GM12878 (cell line): ENCODE results near the gene SGCD.

ENCODE experiments used
- CHD4 ChIP-seq: fragments of 200-600 bp; sonication (generic); IDR thresholded peaks from 2 replicates; pipeline ENCODE4 v1.6.1; 2016; ENCODE audit warnings: mild to moderate bottlenecking
- CTCF ChIP-seq, 3 experiments: IDR thresholded peaks in 2 of 3; conservative IDR thresholded peaks in 1 of 3; 2 replicates each; pipeline ENCODE4 v1.5.1; 2011; ENCODE audit warnings: low read depth in 3 of 3, low read length in 3 of 3, mild to moderate bottlenecking in 3 of 3, control low read depth in 2 of 3, moderate library complexity in 2 of 3, inconsistent platforms in 1 of 3, mixed read lengths in 1 of 3; ENCODE audit not compliant: control insufficient read depth in 2 of 3, insufficient read depth in 1 of 3; ENCODE audit errors: extremely low read depth in 1 of 3
- EZH2 ChIP-seq: IDR thresholded peaks from 2 replicates; pipeline ENCODE4 v1.6.1; 2012; ENCODE audit warnings: low read depth, mild to moderate bottlenecking, control low read depth, inconsistent platforms, low read length, borderline replicate concordance; ENCODE audit not compliant: control insufficient read depth
- FOXM1 ChIP-seq: IDR thresholded peaks from 2 replicates; pipeline ENCODE4 v1.6.1; 2012; ENCODE audit warnings: low read depth, mild to moderate bottlenecking, inconsistent platforms, low read length, moderate library complexity
- GATAD2B ChIP-seq: fragments of 450-650 bp; conservative IDR thresholded peaks from 2 replicates; pipeline ENCODE4 v1.6.1; 2017; ENCODE audit warnings: low read depth, mild to moderate bottlenecking, moderate library complexity
- HDGF ChIP-seq: fragments of 450-650 bp; IDR thresholded peaks from 2 replicates; pipeline ENCODE4 v1.6.1; 2016; ENCODE audit warnings: antibody characterized with exemption
- SIN3A ChIP-seq: IDR thresholded peaks from 2 replicates; pipeline ENCODE4 v1.6.1; 2012; ENCODE audit warnings: low read depth, low read length, improper control_type of control experiment
- TF ChIP-seq, protein P1 (sequence below): fragments of 450-650 bp; IDR thresholded peaks from 2 replicates; pipeline ENCODE4 v1.6.1; 2017; ENCODE audit warnings: antibody characterized with exemption, mild to moderate bottlenecking, moderate library complexity

GRCh38 chr5:156474251-156474650, 147.3 kb downstream of the SGCD start:
- TF ChIP-seq CTCF (IDR thresholded peaks at IDR 0.05 in 2 of 3, conservative IDR thresholded peaks at IDR 0.05 in 1 of 3; ENCODE audit: control insufficient read depth in 2 of 3, extremely low read depth in 1 of 3, insufficient read depth in 1 of 3, low read depth in 3 of 3, low read length in 3 of 3) (no peak), FOXM1 (no peak), EZH2 (no peak), CHD4 (no peak), SIN3A (no peak), HDGF (no peak), GATAD2B (no peak)
- TF ChIP-seq, protein P1, sequence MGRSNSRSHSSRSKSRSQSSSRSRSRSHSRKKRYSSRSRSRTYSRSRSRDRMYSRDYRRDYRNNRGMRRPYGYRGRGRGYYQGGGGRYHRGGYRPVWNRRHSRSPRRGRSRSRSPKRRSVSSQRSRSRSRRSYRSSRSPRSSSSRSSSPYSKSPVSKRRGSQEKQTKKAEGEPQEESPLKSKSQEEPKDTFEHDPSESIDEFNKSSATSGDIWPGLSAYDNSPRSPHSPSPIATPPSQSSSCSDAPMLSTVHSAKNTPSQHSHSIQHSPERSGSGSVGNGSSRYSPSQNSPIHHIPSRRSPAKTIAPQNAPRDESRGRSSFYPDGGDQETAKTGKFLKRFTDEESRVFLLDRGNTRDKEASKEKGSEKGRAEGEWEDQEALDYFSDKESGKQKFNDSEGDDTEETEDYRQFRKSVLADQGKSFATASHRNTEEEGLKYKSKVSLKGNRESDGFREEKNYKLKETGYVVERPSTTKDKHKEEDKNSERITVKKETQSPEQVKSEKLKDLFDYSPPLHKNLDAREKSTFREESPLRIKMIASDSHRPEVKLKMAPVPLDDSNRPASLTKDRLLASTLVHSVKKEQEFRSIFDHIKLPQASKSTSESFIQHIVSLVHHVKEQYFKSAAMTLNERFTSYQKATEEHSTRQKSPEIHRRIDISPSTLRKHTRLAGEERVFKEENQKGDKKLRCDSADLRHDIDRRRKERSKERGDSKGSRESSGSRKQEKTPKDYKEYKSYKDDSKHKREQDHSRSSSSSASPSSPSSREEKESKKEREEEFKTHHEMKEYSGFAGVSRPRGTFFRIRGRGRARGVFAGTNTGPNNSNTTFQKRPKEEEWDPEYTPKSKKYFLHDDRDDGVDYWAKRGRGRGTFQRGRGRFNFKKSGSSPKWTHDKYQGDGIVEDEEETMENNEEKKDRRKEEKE = no peak
